ENCODE data around the gene UBAP2L.

DNA sequence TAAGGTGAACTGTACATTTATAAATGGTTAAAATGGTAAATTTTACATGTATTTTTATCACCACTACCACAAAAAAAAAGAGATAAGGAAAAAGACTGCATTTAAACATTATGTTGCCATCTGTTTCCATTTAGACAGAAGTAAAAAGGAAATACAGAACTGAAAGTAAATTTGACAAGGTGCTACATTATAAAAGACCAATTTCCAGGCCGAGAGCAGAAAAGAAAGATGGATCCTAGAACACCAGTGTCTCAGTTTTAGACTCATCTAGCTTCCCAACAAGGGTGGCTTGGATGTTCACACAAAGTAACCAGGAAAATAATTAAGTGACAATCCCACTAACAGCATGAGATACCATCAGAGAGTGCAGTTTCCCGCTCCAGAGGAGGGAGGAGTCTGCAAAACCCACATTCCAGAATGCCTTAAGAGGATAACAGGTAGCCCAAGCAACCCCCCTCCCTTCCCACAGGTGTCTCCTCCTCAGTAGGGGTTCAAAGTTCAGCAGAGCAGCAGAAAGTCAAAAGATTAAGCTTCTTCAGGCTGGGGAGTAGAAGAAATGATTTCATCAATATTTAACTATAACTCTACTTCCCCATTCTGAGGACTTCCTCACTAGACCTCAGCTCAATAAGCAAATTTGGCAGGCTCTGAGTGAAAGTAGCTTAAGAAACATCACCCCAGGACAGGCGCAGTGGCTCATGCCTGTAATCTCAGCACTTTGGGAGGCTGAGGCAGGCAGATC lies 40.6 kb upstream of the UBAP2L start:
- TF ChIP-seq POLR2A (IDR thresholded peaks at IDR 0.05) (no peak), POLR2AphosphoS5 (IDR thresholded peaks at IDR 0.05) (no peak)
- TF ChIP-seq, protein P1, sequence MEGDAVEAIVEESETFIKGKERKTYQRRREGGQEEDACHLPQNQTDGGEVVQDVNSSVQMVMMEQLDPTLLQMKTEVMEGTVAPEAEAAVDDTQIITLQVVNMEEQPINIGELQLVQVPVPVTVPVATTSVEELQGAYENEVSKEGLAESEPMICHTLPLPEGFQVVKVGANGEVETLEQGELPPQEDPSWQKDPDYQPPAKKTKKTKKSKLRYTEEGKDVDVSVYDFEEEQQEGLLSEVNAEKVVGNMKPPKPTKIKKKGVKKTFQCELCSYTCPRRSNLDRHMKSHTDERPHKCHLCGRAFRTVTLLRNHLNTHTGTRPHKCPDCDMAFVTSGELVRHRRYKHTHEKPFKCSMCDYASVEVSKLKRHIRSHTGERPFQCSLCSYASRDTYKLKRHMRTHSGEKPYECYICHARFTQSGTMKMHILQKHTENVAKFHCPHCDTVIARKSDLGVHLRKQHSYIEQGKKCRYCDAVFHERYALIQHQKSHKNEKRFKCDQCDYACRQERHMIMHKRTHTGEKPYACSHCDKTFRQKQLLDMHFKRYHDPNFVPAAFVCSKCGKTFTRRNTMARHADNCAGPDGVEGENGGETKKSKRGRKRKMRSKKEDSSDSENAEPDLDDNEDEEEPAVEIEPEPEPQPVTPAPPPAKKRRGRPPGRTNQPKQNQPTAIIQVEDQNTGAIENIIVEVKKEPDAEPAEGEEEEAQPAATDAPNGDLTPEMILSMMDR (IDR thresholded peaks at IDR 0.05) = no peak
